Measurements from ENCODE around the gene CYSTM1.

DNA sequence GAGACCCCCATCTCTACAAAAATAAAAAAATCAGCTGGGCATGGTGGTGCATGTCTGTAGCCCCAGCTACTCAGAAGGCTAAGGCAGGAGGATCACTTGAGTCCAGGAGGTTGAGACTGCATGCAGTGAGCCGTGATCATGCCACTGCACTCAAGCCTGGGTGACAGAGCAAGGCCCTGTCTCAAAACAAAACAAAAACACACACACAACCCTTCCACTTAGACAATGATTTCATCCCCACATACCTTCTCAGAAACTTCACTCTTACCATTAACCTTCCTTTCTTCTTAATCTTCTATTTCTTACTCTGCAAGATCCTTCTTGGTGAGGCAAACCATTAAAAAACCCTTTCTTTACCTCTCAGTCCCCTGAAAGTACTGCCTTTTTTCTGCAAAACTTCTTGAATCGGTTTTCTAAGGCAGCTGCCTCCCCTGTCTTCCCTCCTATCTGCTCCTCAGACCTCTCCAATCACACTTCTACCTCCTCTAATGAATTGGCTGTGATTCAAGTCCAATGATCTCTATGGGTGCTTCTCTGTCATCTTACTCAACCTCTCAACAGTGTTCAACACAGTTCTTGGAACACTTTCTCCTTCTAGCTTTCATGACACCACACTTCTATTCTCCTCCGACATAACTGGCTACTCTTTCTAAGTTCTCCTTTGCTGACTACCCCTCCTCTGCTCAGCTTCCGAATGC is 80.6 kb downstream of the CYSTM1 start:
- TF ChIP-seq ISL1 (CRISPR knock-in tag; IDR thresholded peaks at IDR 0.05) (no peak), ZNF70 (CRISPR knock-in tag; IDR thresholded peaks at IDR 0.05) (no peak), ESRRG (CRISPR knock-in tag; IDR thresholded peaks at IDR 0.05) (no peak), GLIS3 (CRISPR knock-in tag; IDR thresholded peaks at IDR 0.05) (no peak), SNAI2 (CRISPR knock-in tag; IDR thresholded peaks at IDR 0.05) (no peak)
- TF ChIP-seq, protein P1, sequence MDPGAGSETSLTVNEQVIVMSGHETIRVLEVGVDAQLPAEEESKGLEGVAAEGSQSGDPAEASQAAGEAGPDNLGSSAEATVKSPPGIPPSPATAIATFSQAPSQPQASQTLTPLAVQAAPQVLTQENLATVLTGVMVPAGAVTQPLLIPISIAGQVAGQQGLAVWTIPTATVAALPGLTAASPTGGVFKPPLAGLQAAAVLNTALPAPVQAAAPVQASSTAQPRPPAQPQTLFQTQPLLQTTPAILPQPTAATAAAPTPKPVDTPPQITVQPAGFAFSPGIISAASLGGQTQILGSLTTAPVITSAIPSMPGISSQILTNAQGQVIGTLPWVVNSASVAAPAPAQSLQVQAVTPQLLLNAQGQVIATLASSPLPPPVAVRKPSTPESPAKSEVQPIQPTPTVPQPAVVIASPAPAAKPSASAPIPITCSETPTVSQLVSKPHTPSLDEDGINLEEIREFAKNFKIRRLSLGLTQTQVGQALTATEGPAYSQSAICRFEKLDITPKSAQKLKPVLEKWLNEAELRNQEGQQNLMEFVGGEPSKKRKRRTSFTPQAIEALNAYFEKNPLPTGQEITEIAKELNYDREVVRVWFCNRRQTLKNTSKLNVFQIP (CRISPR knock-in tag; IDR thresholded peaks at IDR 0.05; ENCODE audit: borderline replicate concordance, low read depth): no peak
- TF ChIP-seq, protein P2, sequence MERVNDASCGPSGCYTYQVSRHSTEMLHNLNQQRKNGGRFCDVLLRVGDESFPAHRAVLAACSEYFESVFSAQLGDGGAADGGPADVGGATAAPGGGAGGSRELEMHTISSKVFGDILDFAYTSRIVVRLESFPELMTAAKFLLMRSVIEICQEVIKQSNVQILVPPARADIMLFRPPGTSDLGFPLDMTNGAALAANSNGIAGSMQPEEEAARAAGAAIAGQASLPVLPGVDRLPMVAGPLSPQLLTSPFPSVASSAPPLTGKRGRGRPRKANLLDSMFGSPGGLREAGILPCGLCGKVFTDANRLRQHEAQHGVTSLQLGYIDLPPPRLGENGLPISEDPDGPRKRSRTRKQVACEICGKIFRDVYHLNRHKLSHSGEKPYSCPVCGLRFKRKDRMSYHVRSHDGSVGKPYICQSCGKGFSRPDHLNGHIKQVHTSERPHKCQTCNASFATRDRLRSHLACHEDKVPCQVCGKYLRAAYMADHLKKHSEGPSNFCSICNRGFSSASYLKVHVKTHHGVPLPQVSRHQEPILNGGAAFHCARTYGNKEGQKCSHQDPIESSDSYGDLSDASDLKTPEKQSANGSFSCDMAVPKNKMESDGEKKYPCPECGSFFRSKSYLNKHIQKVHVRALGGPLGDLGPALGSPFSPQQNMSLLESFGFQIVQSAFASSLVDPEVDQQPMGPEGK (CRISPR knock-in tag; IDR thresholded peaks at IDR 0.05; ENCODE audit: borderline replicate concordance): no peak
- TF ChIP-seq, protein P3, sequence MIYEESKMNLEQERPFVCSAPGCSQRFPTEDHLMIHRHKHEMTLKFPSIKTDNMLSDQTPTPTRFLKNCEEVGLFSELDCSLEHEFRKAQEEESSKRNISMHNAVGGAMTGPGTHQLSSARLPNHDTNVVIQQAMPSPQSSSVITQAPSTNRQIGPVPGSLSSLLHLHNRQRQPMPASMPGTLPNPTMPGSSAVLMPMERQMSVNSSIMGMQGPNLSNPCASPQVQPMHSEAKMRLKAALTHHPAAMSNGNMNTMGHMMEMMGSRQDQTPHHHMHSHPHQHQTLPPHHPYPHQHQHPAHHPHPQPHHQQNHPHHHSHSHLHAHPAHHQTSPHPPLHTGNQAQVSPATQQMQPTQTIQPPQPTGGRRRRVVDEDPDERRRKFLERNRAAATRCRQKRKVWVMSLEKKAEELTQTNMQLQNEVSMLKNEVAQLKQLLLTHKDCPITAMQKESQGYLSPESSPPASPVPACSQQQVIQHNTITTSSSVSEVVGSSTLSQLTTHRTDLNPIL (CRISPR knock-in tag; IDR thresholded peaks at IDR 0.05; ENCODE audit: low read depth): no peak
